ENCODE results near the gene SLC22A5.
A peak's percentile ranks its signal among the peaks of the same experiment; 100 is the strongest.

SLC22A5 gene

DNA sequence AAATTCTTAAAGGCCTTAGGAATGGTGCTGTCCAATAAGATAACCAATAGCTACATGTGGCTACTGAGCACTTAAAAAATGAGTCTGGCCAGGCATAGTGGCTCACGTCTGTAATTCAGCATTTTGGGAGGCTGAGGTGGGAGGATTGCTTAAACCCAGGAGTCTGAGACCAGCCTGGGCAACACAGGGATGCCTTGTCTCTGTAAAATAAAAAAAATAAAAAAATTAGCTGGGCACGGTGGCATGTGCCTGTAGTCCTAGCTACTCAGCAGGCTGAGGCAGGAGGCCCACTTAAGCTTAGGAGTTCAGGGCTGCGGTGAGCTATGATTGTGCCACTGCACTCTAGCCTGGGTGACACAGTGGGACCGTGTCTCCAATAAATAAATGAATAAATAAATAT is 1.3 kb upstream of the SLC22A5 start:
- DNase-seq (ENCODE audit: low read depth), result no peak

DNA sequence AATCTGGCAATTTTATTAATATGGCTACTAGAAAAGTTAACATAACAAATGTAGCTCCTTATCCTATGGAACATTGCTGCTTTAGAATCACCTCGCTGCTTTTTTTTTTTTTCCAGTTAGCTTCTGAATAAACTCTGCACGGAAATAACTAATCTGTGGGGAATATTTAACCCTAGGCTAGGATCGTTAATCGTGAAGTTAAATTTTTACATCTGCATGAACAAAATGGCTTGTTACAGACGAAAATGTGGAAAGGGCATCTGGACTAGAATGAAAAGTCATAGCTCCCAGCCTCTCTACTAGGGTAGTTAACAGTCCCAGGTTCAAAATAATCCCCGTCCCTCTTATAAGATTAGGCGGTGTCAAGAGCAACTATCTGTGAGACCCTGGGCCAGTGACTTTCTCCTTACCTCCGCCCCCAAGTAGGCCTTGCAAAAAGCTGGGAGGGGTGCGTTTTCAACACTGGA is 470 bp upstream of the SLC22A5 start:
- DNase-seq (ENCODE audit: low read depth), result no peak

DNA sequence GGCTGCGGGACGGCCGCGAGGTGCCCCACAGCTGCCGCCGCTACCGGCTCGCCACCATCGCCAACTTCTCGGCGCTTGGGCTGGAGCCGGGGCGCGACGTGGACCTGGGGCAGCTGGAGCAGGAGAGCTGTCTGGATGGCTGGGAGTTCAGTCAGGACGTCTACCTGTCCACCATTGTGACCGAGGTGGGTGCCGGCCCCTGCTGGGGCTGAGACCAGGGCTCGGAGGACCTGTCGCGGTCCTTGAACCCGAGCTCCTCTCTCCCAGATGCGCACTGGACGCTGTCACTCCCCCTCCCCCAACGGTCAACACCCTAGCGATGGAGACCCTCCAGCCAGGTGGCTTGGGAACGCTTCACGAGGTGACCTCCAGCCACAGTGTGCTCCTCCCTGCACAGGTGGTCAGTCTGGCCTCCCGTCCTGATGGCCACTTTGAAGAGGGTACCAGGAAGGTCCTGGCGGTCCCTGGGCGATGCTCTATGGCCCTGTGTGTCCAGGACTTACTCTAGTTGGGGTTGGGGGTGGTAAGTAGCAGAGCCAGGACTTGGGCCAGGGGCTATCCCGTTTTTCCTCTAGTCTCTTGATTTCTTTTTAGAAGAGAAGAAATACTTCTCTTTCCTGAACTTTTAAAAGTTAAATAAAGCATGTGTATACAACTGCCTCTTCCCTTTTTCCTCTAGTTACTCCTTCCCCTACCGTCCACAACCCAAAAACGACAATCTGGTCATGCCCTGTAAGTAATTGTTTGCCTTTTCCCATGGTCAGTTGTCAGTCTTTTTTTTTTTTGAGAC is 866 bp downstream of the SLC22A5 start:
- DNase-seq (ENCODE audit: low read depth), result no peak

DNA sequence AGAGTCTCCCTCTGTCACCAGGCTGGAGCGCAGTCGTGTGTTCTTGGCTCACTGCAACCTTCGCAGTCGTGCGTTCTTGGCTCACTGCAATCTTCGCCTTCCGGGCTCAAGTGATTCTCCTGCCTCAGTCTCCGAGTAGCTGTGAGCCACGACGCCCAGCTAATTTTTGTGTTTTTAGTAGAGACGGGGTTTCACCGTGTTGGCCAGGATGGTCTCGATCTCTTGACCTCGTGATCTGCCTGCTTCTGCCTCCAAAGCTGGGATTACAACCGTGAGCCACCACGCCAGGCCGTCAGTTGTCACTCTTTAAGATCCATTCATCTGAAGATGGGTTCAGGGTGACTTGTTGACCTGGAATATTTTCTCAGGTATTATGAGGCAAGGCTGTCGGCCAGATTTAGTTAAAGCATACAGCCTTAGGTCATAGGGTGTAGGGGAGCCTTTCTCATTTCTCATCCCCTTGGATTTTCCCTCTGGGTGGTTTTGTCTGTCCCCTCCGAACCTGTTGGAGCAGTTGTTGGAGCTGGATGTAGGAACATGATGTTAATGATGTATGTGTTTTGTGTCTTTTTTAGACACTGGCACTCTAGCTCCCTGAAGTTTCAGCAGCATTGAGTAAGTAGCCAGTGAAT is 1.6 kb downstream of the SLC22A5 start:
- DNase-seq (ENCODE audit: low read depth), result no peak

DNA sequence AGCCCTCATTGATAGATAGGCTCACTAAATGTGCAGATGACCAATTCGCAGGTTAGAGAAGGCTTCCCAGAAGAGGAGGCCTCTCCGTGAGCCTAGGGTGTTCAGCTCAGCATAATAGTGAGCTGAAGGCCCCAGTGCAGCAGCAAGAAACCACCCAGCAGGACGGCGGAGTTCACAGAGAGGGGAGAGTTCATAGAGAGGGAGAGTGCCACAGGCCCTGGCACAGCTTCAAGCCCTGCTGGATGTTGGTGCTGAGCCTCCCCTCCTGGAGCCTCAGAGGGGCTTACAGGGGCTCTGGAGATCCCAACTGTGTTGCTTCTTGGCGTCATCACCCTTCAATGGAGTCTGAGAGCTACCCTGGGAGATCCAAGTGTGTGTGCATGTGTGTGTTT is 2.1 kb downstream of the SLC22A5 start:
- no peak for DNase-seq (ENCODE audit: low read depth)

DNA sequence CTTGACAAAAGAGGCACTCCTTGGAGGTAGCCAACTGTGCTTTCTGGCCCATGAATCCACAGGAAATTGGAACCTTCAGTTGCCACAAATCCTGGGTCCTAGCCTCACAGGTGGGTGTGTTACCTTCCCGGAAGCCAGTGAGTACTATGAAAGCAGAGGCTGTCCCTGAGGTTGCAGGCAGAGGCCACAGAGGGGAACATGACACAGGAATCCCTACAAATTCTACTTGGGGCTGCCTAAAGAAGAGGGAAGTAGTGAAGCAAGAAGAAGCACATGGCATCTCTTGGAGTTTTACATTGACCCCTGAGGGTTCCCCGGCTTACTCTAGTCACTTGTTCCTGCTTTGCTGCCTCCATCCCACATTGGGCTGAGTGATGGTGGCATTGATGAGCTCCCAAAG is 2.6 kb downstream of the SLC22A5 start:
- DNase-seq (ENCODE audit: low read depth), result no peak

DNA sequence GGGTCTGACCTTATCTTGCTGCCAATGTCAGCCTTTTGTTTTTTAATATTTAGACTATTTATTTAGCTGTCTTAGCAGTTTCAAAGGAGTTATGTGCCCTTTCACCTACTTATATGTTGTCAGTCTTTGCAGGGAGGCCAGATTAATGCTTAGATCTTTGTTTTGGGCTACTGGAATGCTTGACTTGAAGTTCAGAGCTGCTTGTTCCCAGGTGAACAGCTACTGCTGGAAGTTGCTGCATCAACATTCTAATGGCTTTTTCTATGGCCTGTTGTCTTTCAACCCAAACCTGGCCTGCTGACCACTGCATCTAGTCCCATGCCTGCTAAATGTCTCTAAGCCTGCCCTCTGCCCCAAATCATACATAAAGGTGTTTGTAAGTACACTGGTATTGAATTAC is 3.0 kb downstream of the SLC22A5 start:
- no peak for DNase-seq (ENCODE audit: low read depth)

DNA sequence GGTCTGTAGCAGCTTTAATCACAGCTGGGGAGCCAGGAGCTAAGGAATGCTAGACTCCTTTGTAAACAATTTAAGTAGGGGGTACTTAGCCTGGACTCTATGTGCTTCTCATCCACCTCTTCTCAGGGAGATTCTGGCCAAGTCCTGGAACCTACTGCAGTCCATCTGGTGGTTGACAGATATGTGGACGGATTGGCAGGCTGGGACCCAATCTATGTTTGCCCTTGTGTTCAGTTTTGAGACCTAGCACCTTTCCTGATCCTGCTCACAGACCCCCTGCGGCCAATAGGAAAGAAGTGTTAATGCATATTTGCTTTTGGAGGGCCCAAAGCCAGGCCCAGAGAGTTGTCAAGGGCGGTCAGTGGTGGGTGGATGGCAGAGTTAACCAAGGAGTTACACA is 6.4 kb downstream of the SLC22A5 start:
- DNase-seq (ENCODE audit: low read depth), result no peak

DNA sequence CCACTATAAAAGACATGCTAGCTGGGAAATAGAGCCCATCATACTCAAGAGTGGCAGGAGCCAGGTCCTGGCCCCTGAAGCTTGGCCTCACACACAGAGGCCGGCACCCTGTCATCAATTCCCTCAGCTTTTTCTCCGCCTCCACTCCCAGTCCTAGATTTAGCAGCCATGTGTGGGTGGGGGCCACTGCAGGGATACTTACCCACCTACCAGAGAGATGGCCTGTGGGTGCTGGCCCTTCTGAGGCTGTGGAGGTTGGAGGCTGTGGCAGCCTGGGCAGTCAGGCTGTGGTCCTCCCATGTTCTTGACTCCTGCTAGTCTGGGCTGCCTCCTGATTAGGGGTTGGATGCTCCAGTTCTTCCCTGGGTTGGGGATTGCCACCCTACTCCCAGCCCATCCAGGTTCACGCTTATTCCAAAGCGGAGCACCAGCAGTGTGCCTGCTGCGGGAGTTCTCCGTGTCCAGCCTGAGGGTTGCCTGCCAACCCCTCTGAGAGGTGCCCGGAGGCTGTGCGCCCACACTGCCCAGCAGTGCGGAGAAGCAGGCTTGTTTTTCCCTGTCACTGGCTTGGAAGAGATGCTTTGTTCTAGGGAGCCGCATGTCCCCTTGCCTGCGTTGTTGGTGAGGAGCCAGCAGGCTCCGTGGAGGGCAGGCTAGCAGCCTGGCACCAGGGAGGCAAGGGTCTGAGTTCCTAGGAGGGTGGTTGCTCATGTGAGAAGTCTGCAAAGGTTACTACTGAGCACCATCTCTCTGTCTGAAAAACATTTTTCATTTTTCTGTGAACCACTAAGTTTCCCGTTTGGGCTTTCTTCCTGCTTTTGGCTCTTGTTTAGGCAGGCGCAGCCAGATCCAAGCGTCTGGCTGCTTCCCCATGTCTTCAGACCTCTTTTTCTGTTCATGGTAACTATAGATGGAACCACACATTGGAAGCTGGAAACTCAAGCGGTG is 7.5 kb downstream of the SLC22A5 start:
- DNase-seq (ENCODE audit: low read depth), result no peak

DNA sequence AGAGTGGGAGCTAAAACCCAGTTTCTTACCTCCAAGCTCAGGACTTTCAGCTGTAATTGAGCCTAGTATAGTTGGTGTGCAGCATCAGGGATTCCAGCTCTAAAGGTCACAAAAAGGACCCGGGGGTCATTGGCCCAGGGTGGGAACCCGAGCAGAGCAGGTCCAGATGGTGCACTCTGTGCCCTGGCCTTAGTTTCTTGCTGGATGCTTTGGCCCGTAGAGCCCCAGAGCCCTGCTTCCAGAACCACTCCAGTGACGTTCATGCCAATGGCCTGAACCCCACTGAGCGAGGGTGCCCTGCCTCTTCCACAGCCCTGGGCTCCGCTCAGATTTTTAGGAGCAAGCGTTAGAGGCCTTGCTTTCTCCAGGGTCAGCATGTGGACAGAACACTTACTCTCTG is 8.2 kb downstream of the SLC22A5 start:
- no peak for DNase-seq (ENCODE audit: low read depth)

DNA sequence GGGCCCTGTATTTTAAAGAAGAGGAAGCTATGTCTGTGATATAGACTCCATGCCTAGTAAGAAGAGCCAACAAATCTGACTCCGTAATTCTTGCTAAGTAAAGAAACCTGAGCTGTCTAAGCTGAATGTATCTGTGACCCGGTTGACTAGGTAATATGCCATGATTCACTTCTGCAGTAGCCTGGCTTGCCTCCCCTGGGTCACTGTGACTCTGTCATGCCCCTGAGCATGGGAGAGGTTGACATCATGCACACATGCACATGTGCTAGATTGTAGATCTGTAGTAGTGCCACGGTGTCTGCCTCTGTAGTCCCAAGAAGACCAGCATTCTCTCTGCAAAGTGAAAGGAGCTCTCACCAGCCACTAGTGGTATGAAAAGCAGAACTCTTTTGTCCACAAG is 9.1 kb downstream of the SLC22A5 start:
- no peak for DNase-seq (ENCODE audit: low read depth)

DNA sequence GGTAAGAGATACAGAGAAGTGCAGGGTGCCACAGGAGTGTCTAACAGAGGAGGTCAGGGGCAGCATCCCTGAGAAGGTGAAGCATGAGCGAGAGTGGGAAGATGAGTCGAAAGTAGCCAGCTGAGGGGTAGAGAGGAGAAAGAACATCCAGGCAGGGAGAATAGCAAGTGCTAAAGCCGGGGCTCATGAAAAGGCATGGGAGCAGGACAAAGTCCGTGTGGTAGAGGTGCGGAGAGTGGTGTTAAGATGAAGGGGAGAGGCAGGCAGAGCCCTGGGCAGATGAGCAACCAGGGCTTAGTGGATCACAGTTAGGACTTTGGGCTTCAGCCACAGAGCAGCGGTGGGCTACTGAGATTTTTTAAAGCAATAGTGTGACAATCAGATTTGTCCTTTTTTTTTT is 10.5 kb downstream of the SLC22A5 start:
- no peak for DNase-seq (ENCODE audit: low read depth)

DNA sequence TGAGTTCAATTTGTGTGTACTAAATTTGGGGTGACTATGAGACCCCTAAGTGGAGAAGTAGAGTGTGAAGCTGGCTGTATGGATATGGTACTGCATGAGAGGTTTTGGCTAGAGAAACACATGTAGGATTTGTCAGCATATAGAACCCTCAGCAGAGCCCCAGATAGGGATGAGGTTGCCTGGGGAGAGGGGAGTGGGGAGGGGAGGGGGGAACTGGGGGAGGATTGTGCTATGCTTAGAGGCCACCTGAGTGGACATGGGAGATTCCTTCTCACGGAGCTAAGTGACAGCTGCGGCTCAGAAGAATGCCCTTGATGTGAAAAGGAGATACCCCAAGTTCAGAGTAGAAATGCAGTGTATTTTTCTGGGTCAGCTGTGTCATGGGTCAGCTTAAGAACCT is 11.2 kb downstream of the SLC22A5 start:
- DNase-seq (ENCODE audit: low read depth), result no peak

DNA sequence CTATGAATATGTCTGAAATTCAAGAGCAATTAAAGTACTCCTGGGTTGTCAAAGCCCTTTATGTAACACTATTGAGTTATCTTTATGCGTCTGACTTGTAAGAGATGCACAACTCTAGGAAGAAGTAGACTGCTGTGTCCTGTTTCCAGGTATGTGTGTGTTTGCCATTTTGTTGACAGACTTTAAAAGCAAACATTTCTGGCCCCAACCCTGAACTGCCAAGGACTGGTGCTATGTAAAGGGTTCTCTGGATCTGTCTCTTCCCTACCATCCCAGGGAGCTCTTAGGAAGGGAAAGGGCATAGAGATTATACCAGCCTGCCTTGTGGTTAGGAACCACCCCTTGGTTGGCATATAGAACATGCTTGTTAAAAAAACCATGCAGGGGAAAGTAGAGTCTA is 12.1 kb downstream of the SLC22A5 start:
- DNase-seq (ENCODE audit: low read depth), result no peak

DNA sequence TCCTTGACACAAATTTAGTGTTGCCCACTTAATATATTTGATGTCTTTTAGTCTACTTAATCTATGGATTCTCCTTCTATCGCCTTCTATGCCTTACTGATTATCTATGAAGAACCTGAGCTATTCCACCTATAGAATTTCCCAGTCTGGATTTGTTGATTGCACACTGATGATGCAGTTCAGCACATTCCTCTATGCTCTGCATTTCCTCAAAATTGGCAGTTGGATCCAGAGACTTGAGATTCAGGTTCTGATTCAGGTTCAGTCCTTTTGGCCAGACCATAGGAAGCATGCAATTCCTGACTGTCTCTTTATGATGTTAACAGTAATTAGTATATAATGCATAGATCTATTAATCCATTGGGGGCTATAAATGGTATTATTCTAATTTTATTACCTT is 13.8 kb downstream of the SLC22A5 start:
- no peak for DNase-seq (ENCODE audit: low read depth)

DNA sequence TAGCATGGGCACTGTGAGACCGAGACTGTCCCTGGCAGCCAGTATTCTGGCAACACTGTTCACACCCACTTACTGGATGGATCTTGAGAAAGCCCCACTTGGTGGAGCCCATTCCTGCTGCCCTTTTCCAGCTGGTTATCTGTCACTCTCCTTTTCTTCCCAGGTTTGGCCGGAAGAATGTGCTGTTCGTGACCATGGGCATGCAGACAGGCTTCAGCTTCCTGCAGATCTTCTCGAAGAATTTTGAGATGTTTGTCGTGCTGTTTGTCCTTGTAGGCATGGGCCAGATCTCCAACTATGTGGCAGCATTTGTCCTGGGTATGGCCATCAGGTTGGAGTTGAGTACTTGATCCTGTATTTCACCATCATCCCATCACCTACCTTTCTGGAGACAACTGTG is 14.5 kb downstream of the SLC22A5 start:
- DNase-seq (ENCODE audit: low read depth), result no peak

DNA sequence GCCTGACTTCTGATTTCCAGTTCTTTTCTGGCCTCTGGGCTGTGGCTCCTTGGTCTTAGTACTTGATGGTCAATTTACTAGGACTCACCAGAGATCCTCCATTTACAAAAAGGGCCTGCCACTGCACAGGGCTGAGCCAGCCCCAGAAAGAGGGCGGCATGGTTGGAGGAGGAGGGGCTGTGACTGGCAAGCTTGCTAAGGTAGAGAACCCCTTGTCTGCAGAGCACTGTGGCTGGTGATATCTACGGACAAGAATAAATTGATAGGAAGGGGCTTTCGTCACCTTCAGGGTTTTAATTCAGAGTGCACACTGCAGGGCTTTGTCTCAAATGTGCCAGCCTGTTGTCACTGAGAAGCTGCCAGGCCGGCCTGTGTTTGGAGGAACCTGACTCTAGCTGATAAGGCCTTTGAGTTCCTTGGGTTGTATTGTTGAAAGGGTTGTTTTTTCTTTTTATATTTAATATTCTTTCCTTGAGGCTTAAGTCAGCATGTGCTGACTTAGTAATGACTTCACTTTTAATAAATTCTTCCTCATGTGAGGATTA is 15.1 kb downstream of the SLC22A5 start:
- no peak for DNase-seq (ENCODE audit: low read depth)

DNA sequence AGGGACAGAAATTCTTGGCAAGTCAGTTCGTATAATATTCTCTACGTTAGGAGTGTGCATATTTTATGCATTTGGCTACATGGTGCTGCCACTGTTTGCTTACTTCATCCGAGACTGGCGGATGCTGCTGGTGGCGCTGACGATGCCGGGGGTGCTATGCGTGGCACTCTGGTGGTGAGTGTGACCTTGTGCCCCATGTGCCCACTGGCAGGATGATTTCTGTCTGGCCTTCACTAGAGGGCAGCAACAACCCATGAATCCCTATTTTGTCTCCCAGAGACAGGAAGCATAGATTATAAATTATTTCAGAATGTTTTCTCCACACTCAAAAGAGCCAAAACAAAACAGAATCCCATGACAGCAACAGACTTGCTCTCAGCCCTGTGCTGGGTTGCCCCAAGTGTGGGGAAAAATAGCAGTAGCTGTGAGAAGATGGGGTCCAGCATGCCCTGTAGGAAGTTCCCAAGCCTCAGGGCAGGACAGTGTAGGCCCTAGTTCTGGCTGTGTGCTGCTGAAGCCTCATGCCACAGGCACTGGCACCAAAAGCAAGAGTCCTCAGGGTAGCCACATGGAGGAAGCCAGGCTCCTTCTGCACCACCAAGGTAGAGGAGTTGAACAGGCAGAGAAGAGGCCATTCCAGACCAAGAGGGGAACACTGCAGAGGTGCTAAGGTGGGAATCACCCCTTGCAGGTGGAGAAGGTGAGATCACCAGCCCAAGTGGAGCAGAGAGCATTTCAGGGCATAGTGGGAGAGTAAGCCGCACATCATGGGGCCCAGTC is 16.0 kb downstream of the SLC22A5 start:
- peak; percentile 41 for DNase-seq (ENCODE audit: low read depth)

DNA sequence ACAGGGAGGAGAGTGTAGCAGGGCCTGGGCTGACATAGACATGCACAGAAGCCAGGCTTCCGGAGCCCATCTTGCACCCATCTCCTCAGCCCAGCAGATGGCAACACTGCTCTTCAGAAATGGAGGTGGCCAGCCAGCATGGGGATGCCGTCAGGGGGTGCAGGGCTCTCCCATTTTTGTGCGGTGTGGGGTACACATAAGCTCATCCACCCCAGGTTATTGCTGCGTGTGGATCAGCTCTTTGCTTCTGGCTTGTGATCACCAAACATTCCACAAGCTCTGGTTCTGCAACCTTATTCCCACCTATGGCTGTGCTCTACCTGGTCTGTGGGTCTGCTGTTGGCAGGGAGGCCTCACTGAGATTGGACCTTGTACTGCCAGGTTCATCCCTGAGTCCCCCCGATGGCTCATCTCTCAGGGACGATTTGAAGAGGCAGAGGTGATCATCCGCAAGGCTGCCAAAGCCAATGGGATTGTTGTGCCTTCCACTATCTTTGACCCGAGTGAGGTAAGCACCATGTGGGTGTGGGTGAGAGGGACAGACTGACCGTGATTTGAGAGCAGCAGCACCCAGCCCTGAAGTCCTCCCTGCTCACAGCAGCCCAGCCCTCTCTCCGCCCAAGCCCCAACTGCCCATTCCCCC is 17.3 kb downstream of the SLC22A5 start:
- peak; percentile 54 for DNase-seq (ENCODE audit: low read depth)

DNA sequence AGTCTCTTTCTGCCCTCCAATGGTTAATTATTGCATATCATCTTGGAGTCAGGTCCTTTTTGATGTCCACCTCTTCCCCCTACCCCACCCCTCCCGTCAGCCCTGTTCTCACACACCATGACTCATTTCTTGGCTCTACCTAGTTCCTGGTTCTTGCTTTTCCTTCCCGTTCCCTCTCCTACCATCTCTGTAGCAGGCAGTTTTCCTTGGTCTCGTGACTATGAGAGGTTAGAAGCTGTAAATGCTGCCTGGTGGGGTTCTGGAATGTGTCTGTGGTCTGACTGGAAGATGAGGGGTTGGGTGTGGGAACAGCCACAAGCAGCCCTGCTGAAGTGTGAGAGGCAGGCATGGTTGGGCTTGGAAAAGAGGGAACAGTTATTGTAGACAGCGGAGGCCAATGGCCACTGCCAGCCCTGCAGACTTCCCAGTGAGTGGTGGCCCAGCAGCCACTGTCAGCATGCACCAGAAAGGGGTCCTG is 18.2 kb downstream of the SLC22A5 start:
- DNase-seq (ENCODE audit: low read depth), result no peak
